DMS153 treated with DMSO at 0.1 percent for 48 hours (cell line): ENCODE results near the gene CLDN3.
A peak's percentile ranks its signal among the peaks of the same experiment; 100 is the strongest.
"Not testable (repeated sequence)": the region's sequence is repeated elsewhere in the genome, so short reads cannot be mapped to it uniquely, and the experiment has no call there.

Experiments used
- DNase-seq: peaks from one replicate; lab custom pipeline; 2025; ENCODE audit not compliant: unreplicated experiment; lab: John Stamatoyannopoulos, UW

CLDN3 gene

GRCh38 chr7:73738220-73738611 lies 31.9 kb downstream of the CLDN3 start:
- DNase-seq, result no peak

- DNase-seq, result no peak
These were observed 32.4 kb downstream of the CLDN3 start for GRCh38 chr7:73737491-73738219.

- DNase-seq, result no peak
These were observed 33.2 kb downstream of the CLDN3 start for GRCh38 chr7:73736885-73737284.

GRCh38 chr7:73735528-73735905 lies 34.6 kb downstream of the CLDN3 start:
- no peak for DNase-seq

GRCh38 chr7:73734619-73735527 lies 35.2 kb downstream of the CLDN3 start:
- DNase-seq, result peak; percentile 84

- no peak for DNase-seq
These were observed 37.7 kb downstream of the CLDN3 start for GRCh38 chr7:73732397-73732796.

GRCh38 chr7:73730485-73730884 lies 39.6 kb downstream of the CLDN3 start:
- DNase-seq, result no peak

GRCh38 chr7:73728551-73728950 lies 41.5 kb downstream of the CLDN3 start:
- DNase-seq, result no peak

- no peak for DNase-seq
These were observed 42.1 kb downstream of the CLDN3 start for GRCh38 chr7:73727952-73728351.

GRCh38 chr7:73726083-73726466 lies 44.0 kb downstream of the CLDN3 start:
- no peak for DNase-seq

GRCh38 chr7:73723813-73724212 lies 46.3 kb downstream of the CLDN3 start:
- no peak for DNase-seq

- no peak for DNase-seq
These were observed 47.3 kb downstream of the CLDN3 start for GRCh38 chr7:73722785-73723184.

GRCh38 chr7:73722182-73722581 lies 47.9 kb downstream of the CLDN3 start:
- not testable (repeated sequence) for DNase-seq

- no peak for DNase-seq
These were observed 48.7 kb downstream of the CLDN3 start for GRCh38 chr7:73721377-73721817.

GRCh38 chr7:73720443-73720842 lies 49.6 kb downstream of the CLDN3 start:
- not testable (repeated sequence) for DNase-seq

- no peak for DNase-seq
These were observed 50.3 kb downstream of the CLDN3 start for GRCh38 chr7:73719806-73720169.
